HG03280 (cell line): ENCODE data around the gene STAMBP.
"Not testable (repeated sequence)": the region's sequence is repeated elsewhere in the genome, so short reads cannot be mapped to it uniquely, and the experiment has no call there.

ENCODE experiments used
- ATAC-seq: cut with Tn5 transposase; IDR thresholded peaks from one replicate; pipeline ENCODE4 v1.9.1; 2021; ENCODE audit warnings: mild to moderate bottlenecking, moderate library complexity; ENCODE audit not compliant: unreplicated experiment

The STAMBP gene

DNA sequence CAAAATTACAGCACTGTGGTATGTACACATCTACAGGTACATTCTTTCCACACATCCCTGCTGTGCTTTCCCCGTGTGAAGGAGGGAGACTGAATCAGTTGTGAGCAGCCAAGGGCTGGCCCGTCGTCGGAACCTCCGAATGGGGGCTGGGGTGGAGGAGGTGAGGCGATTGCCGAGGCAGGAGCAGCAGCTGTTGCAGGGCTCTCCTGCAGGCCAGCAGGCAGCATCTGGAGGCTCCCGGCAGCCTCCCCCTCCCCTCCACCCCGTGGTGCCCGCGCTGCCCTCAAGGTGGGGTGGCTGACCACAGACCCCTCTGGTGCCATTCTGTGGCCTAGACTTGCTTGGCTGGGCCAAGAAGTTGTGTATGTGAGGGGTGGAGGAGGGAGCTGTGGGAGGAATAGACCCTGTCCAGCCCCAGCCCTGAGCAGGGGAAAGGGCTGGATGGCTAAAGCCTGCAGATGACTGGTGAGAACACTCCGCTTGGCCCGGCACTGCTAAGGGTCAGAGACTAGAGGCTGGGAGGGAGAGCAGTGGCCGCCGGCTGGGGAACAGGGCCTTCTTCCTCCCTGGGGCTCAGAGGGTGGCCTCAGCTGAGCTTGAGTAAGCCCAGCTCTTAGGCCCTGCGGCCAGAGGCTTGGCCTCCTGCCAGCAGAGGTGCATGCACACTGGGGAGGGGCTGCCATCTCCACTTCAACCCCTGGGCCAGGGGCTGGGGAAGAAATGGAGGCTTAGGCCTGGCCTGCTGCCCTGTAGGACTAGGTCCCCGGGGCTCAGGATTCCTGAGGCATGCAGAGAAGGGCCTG, 7.6 kb downstream of the STAMBP start:
- no peak for ATAC-seq

DNA sequence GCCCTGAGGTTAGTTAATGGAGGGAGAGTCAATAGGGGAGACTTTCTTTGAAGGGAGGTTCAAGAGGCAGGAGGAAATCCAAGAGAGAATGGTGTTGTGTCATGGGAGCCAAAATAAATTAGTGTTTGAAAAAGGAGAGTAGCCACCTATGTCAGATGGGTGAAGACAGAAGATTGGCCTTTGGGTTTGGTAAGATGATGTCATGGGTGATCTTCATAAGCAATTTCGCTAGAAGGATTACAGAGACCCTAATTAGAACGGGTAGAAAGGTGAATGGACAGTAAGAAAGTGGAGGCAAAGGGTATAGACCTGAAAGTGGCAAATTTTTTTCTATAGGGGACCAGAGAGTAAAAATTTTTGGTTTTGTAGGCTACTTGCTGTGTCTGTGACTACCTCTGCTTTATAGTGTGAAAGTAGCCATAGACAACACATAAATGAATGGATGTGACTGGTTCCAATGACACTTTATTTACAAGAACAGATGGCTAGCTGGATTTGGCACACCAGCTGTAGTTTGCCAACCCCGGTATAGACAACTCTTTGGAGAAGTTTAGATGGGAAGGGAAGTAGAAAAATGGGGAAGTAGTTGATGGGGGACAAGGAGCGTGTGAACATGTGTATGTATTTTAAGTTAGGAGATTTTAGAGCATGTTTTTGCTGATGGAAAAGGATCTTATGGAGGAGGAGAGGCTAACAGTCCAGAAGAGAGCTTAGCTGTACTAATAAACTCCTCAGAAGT, 9.3 kb downstream of the STAMBP start:
- no peak for ATAC-seq

DNA sequence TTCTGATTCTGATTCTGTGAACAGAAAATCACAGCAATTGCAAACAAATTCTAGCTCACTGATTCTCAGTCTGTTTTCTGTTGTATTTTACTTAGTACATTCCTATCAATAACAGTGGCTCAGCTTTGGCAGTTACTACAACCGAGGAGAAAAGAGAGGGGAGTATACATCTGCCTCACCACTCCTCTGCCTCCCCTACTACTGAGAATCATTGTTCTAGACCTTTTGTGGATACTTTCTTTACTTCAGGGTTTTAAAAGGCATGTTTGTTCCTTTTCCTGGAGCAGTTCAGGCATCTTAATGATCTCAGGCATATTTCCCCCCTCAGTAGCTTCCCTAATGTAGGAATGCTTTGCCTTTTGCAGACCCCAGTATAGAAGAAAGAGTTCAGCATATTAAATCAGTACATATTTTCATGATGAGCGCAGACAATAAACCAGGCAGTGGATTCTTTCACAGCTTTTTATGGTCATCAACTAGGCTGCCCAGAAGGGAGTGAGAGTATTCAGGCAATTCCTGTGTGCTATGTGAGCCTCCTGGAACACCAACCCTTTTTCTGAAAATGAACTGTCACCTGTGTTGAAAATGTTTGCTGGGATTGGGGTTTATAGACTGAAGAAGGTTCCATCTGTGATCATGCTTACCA, 10.3 kb downstream of the STAMBP start:
- no peak for ATAC-seq

DNA sequence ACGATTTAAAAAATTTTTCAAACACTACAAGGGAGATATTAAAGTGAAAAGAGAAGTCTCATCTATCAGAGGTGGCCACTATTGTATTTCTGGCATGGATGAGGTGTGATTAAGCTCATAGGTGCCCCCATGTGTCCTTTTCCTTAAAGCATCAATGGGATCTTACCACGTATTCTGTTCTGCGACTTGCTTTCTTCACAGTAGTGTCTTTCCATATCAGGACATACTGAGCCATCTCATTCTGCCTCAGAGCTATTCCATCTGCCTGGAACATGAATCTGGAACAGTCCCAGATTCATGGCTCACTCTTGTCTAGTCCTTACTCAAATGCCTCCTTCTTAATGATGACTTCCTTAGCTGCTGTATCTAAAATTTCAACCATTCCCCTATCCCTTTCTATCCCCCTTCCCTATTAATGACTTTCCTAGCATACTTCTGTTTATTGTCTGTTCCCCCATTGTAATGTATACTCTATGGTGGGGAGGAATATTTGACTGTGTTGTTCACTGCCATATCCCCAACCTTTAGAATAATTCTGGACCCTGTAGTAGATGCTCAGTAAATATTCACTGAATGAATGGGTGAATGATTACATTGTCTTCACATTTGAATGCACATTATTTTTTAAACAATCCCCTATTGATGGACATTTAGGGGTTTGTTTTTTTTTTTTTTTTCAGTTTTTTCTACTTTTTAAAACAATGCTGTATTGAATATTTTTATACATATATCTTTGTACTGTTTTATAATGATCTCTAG, 11.1 kb downstream of the STAMBP start:
- no peak for ATAC-seq

DNA sequence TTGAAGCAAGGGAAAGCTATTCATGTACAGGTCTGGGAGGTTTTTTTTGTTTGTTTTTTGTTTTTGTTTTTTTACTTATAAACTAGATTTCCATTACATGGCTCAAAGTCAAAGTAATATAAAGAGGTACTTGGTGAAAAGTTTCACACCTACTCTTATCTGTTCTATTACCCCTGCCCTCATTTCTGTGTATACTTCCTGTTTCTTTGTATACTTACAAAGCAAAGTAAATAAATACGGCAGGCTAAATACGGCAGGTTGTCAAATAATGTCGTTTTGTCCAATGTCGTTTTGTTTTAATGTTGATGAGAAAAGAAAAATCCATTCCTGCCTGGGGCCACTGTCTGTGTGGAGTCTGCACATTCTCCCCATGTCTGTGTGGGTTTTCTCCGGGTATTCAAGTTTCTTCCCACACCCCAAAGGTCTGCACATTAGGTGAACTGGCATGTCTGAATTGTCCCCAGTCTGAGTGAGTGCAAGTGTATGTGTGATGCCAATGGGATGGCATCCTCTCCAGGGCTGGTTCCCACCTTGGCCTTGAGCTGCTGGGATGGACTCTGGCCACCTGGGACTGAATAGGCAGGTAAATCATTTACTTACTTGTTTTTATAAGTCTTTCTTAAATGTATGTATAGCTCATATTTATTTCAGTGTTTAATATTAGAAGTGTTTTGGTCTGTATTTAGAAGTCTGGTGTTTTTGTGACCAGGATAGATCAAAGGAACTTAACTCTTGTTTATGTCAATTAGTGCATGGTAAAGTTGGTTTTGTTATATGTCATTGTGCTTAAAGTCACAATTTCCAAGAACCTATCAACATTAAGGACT, 13.4 kb downstream of the STAMBP start:
- no peak for ATAC-seq

DNA sequence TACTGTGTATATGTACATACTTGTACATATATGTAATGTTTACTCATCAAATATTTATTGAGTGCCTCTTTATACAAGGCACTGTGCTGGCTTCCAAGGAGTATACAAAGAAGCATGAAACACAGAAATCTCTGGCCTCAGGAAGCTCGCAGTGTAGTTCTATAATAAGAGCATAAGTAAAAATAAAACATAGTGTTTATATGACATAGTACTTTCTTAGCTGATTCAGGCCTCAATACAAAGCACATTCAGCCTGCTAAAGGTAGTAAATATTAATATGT, 13.9 kb downstream of the STAMBP start:
- no peak for ATAC-seq

DNA sequence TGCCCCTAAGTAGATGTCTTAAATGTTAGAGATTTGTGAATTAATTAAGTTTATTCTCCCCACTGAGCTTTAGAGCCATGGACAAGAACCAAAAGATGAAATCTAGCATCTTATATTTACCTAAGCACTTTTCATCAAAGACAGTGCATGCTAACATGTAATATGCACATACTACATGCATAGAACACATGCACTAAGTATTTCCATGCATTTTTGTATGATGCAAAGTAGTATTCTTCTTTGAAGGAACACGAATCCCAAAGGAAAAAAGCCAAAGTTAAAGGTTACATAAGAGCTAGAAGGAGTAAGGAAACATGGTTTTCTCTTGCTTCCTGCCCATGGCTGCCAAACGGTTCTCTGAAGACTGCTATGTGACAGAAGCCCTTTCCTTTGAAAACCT, 15.3 kb downstream of the STAMBP start:
- no peak for ATAC-seq

DNA sequence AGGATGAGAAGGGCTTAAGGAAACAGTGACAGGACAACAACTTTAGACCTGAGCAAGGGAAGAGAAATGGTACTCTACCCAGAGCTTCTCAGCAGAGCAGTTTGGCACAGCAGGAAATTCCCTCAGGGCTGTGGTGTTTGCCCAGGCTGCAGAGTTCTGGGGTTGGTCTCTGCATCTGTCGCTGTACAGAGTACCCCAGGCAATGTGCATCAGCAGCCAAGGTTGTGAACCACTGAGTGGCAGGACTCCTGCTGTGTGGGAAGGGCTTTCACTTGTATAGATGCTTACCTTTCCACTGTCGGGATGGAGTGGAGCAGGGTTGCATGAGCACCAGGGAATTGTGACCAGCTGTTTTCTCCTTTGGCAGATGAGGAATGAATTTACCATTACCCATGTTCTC, 21.2 kb downstream of the STAMBP start:
- no peak for ATAC-seq

DNA sequence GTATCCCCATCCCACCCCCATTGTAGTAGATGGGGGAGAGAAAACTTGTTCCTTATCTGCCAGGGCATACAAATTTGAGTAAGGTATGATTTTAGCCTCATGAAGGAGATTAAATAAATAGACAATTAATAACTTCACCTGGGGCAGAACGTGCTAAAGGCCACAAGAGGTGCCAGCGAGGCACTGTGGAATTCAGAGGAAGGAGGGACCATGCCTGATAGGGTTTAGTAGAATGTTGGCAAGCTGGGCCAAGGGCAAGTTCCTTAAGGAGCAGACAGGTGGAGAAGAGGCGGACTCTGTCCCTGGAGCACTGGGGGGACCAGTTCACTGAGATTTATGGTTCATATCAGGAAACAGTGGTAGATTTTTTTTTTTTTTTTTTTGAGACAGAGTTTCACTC, 22.5 kb downstream of the STAMBP start:
- no peak for ATAC-seq

DNA sequence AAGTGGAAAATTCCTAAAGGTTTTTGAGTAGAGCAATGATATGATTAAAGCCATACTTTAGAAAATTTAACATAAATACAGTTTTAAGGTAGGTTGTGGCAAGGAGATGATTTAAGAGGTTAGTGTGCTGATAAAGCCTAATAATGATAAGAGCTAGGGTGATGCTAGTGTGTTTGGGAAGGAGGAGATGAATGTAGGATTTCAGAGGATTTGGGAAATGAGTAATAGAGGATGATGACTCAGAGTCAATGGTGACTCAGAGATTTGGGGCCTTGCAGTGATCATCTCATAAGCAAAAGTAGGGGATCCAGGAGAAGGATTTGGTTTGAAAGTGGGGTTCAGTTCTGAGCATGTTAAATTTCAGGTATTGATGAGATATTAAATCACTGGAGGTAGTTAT, 23.3 kb downstream of the STAMBP start:
- ATAC-seq = no peak

DNA sequence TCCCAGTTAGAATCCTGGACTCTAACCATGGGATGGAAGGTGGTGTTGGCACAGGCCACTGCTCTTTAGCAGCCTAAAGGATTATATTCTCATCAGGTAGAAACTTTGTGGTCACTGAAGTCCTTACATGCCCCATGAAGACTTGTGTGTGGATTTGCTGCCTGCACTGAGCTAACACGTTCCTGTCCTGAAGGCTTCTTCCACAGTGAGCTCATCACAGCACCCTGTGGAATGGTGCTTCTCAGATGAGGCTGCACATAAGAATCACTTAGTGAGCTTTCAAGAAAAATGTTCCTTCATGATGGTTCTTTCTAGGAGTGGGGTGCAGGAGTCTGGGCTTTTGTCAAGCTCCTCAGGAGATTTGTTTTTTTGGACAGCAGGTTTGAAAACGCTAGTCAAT, 26.8 kb downstream of the STAMBP start:
- ATAC-seq = no peak

DNA sequence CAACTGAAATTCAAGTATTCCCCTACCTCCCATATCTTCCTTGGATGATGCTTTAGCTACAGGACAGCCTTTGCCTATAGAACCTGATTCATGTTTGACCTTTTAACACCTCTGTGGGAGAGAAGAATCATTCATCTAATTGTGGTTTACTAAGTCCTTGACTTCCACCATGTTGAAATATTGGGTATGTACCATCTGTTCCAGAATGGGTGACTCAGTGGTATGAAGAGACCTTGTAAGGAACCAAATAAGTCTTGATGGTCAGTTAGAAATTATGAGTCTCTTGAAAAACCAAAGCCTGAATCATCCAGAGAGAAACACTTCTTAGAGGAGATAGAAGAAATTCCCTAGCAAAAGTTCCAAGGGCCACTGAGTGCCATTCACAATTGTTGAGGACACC, 27.5 kb downstream of the STAMBP start:
- ATAC-seq = no peak

DNA sequence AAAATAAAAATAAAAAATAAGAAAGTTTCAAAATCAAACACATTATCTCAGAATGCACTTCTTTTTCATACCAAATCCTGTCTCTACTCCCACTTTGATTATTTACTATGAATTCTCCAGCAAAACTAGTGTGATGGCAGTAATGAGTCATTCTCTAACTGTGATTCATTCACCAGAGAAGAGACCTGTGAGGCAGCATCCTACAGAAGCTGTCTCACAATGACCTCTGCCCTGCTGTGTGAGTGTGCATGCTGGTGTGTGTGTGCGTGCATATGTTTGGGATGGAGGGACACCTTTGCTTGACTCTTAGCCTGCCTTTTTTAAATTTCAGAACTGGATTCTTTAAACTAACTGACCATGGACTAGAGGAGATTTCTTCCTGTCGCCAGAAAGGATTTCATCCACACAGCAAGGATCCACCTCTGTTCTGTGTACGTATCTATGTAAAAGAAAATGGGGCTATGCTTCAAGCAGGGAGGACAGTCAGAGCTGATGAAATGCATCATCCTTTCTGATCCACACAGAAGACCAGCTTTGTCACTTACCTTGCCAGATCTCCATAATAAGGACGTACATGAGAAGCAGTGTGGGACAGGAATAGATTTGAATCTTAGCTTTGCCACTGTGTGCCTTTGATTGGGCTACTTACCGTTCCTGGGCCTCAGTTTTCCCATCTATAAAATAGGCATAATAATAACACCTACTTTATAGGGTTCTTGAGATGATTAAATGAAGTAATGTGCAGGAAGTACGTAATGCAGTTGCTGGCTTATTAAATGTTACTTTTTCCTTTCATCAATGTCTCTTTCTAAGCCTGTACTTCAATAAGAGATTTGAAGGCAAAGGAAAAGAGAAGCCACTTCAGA, 31.2 kb downstream of the STAMBP start:
- ATAC-seq = no peak

DNA sequence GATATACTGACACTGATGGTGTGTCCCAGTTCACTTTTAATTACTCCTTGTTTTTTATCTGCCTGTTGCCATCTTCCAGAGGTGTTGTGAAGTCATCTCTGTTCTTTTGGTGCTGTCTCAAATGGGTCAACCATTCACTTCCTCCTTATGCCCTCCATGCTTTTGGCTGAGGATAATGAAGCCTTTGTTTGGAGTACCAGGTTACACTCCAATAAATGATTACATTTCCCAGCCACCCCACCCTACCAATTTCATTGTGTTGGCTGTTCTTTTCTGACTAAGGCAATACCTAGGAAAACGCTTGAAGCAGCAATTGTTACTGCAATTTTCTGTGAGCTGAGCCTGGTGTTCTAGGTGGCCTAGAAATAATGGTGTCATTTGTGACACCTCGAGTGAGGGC, 34.2 kb downstream of the STAMBP start:
- ATAC-seq = no peak

DNA sequence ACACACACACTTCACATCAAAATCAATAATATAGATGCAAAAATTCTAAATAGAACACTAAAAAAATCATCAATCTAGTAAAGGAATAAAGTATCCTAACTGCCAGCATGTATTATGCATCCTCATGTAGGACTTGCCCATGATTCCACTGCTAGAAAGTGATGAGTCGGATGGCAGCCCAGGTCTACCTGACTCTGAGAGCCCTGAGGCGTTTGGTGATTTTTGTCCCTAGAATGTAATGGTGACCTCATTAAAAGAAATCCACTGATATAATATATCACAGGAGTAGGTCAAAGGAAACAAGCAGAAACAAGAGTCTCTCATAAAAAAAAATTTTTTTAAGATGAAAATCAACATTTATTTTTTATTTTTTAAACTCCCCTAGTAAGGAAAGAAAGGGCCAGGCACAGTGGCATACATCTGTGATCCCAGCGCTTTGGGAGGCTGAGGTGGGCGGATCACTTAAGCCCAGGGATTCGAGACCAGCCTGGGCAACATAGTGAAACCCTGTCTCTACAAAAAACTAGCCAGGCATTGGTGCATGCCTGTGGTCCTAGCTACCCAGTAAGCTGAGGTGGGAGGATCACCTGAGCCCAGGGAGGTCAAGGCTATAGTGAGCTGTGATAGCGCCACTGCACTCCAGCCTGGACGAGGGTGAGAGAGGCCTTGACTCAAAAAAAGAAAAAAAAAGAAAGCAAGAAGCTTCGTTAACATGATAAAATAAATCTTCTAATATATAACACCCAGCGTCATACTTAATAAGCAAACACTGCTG, 39.6 kb downstream of the STAMBP start:
- ATAC-seq = no peak

DNA sequence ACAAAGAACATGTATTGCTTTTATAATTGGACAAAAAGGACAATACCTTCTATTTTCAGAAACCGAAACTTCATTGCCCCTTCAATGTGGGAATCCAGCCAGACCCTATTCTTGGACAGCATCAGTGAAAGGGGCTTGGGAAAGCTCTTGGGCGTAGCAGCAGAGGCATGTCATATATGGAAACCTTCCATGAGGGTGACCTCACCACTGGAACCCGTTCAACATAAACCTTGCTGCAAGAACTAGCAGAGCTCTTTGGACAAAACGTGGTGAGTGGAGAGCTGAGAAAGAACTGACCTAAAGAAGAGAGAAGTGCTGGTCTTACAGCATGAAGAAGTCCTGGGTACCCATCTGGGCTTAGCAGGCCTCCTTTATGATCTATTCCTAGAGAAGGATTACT, 41.3 kb downstream of the STAMBP start:
- ATAC-seq = no peak

DNA sequence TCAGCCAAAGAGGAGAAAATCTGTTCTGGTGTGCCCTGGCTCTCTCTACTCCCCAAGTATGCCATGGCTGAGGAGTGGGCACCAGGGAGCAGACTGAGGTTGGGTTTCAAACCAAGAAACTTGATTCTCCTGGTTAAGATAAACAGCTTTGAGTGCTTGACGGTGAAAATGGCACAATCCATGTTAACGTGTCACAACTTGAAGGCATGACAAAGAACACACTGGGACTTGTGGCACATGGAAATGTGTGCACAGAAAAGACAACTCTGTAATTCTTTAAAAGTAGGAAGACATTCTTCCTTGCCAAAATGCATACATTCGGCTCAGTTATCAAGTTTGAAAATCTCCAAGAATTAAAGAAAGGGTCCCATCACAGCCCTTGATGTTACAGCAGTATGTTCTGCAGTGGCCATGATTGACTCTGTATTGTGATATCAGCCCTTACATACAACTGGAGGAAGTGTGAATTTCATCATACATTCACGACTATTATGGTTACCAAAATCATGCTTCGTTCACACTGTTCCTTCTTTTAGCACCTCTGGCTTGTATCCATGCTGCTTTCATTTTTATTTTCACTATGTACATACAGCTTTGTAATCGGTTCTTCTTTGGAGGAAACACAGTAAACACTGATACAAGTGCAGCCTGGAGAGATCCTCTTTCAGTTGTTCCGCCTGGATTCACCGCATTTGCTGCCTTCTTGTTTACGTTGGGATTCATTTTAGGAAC, 48.5 kb downstream of the STAMBP start:
- no peak for ATAC-seq

DNA sequence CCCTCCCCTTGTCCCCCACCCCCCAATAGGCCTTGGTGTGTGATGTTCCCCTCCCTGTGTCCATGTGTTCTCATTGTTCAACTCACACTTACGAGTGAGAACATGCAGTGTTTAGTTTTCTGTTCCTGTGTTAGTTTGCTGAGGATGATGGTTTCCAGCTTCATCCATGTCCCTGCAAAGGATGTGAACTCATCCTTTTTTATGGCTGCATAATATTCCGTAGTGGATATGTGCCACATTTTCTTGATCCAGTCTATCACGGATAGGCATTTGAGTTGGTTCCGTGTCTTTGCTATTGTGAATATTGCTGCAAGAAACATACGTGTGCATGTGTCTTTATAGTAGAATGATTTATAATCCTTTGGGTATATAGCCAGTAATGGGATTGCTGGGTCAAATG, 49.2 kb downstream of the STAMBP start:
- ATAC-seq = not testable (repeated sequence)
